GM18858 (cell line): ENCODE measurements around the gene CRYBG2.

ENCODE experiments used
- ATAC-seq: cut with Tn5 transposase; IDR thresholded peaks from one replicate; pipeline ENCODE4 v1.9.1; 2021; ENCODE audit not compliant: unreplicated experiment

The CRYBG2 gene

GRCh38 chr1:26282401-26282918 lies 71.5 kb downstream of the CRYBG2 start:
- no peak for ATAC-seq

- ATAC-seq: no peak
Measured at GRCh38 chr1:26281971-26282370, 72.0 kb downstream of the CRYBG2 start.

GRCh38 chr1:26281091-26281958 lies 72.6 kb downstream of the CRYBG2 start:
- no peak for ATAC-seq

GRCh38 chr1:26280333-26281042 lies 73.4 kb downstream of the CRYBG2 start:
- ATAC-seq: no peak

- ATAC-seq: no peak
Measured at GRCh38 chr1:26279456-26280332, 74.2 kb downstream of the CRYBG2 start, which contains the start of gene SH3BGRL3. Gene SH3BGRL3, plus strand, starts transcription at chr1:26280086. Its CDS starts 70 bp downstream, at chr1:26280156.

- ATAC-seq: no peak
Measured at GRCh38 chr1:26278724-26279455, 75.0 kb downstream of the CRYBG2 start.

- no peak for ATAC-seq
Measured at GRCh38 chr1:26278303-26278702, 75.6 kb downstream of the CRYBG2 start.

- ATAC-seq: no peak
Measured at GRCh38 chr1:26277719-26278118, 76.2 kb downstream of the CRYBG2 start.

GRCh38 chr1:26277261-26277661 lies 76.7 kb downstream of the CRYBG2 start:
- no peak for ATAC-seq

- ATAC-seq: no peak
Measured at GRCh38 chr1:26276432-26276838, 77.5 kb downstream of the CRYBG2 start.

- ATAC-seq: no peak
Measured at GRCh38 chr1:26275580-26276431, 78.1 kb downstream of the CRYBG2 start.

- no peak for ATAC-seq
Measured at GRCh38 chr1:26274801-26275425, 79.0 kb downstream of the CRYBG2 start.
